Subcutaneous abdominal adipose tissue (tissue), 5 donors: ENCODE results near the gene DMD.

Experiments used
- H3K27ac ChIP-seq: one replicate; pipeline ENCODE4 v1.7.0; 2013; ENCODE audit warnings: low read depth, mild to moderate bottlenecking, inconsistent platforms, low read length, moderate library complexity
- H3K27me3 ChIP-seq, 5 donors: one replicate each; pipeline ENCODE4 v1.7.0; 2013; ENCODE audit warnings: low read length in 5 of 5, inconsistent platforms in 1 of 5; ENCODE audit not compliant: control insufficient read depth in 5 of 5, insufficient read depth in 4 of 5
- H3K36me3 ChIP-seq, 5 donors: one replicate each; pipeline ENCODE4 v1.7.0; 2013; ENCODE audit warnings: low read length in 5 of 5; ENCODE audit not compliant: control insufficient read depth in 5 of 5, insufficient read depth in 5 of 5
- H3K4me1 ChIP-seq, 5 donors: one replicate each; pipeline ENCODE4 v1.7.0; 2013; ENCODE audit warnings: low read length in 5 of 5, mild to moderate bottlenecking in 3 of 5, moderate library complexity in 1 of 5; ENCODE audit not compliant: control insufficient read depth in 5 of 5, insufficient read depth in 5 of 5
- H3K4me3 ChIP-seq, 5 donors: one replicate each; pipeline ENCODE4 v1.7.0; 2013; ENCODE audit warnings: low read length in 5 of 5, low read depth in 1 of 5
- H3K9ac ChIP-seq, 5 donors: one replicate each; pipeline ENCODE4 v1.7.0; 2013; ENCODE audit warnings: low read length in 5 of 5, mild to moderate bottlenecking in 4 of 5, moderate library complexity in 3 of 5
- H3K9me3 ChIP-seq, 5 donors: one replicate each; pipeline ENCODE4 v1.7.0; 2013; ENCODE audit warnings: low read length in 5 of 5; ENCODE audit not compliant: control insufficient read depth in 5 of 5
- donor health status: healthy.
- donor health status: healthy.
- donor health status: healthy.
- donor health status: healthy.
- donor health status: healthy.

DMD gene

DNA sequence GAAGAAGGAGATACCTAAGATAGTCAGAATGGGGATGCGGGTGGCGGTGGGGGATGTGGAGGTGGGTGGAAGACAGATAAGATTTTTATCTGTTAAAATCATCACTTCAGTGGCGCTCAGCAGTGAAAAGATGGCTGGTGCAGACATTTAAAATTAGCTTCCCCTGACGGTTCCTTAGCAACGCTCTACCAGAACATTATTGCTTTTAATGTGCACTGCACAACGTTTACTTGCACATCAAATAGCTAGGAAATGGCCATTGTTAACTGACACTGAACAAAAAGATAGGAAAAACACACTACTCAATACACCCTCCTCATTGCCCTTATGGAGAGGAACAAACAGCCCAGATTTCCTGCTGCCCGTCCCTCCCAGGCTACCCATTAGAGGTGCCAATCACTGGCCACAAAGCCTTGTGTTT, 2078.5 kb downstream of the DMD start:
- H3K4me1 ChIP-seq, result peaks cover 0 to 4% (median 0%) of the 10 kb centered on the region in 5 donors
- H3K36me3 ChIP-seq, result peaks cover 0 to 16% (median 5%) of the 10 kb centered on the region in 5 donors
- H3K9ac ChIP-seq, result no peak overlapping the region
- H3K27ac ChIP-seq, result no peak overlapping the region
- no peaks in the 10 kb centered on the region for H3K27me3 ChIP-seq
- H3K4me3 ChIP-seq, result no peak overlapping the region
- peaks cover 0 to 4% (median 2%) of the 10 kb centered on the region in 5 donors for H3K9me3 ChIP-seq

DNA sequence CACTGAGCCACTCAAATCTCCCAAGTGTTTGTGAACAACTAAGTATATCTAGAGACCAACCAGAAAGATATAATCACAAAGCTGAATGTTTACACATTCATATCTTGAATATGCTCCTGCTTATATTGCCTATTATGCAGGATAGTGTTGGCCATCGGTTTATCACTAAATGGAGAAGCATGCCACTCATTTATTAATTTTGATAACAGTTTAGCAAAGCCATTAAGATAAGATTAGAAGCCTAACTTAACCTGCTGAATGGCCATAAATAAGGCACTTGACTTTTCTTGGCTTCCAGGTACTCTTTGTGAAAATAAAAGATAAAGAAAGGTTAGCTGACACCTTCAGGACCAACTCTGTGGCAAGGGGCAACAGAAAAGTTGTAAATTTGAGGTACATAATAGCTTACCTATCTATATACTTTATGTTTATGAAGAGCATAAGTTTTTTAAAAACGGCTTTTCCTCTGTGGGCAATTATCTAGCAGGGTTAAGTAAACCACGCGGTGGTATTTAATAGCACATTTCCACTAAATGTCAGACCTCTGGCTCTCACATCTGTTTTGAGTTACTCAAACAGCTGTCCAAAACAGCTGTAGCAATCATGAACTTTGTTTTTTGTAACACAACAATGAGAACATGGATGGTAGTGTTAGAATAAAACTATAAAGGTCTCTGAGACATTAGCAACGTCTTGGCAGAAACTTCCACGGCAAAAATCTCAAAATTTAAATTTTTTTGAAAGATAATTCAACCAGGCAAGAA, 2080.7 kb downstream of the DMD start:
- H3K4me3 ChIP-seq, result no peak overlapping the region
- peaks cover 0 to 4% (median 0%) of the 10 kb centered on the region in 5 donors for H3K4me1 ChIP-seq
- H3K9ac ChIP-seq, result no peak overlapping the region
- no peaks in the 10 kb centered on the region for H3K27me3 ChIP-seq
- no peak overlapping the region for H3K27ac ChIP-seq
- H3K36me3 ChIP-seq, result peaks cover 0 to 16% (median 5%) of the 10 kb centered on the region in 5 donors
- no peaks in the 10 kb centered on the region for H3K9me3 ChIP-seq

DNA sequence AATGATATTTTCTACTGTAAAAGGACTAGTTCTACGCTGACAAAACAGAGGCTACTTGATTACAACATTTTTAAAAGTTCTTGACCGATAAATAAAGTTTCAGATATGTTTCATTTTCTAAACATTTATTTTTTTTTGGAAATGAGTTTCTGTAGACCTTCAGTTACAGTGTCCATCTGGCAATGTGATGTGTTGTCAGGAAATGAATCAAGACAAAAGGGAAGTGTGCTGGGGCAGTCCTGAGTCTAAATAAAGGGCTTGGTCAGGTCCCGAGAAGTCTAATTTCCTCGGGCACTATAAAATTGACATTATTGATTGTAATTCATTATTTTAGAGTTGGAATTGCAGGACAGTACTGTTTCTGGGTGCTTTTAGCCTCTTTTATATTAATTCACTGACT, 2082.5 kb downstream of the DMD start:
- Histone ChIP-seq H3K4me3 (no peak overlapping the region), H3K9me3 (no peaks in the 10 kb centered on the region), H3K4me1 (peaks cover 0 to 4% (median 0%) of the 10 kb centered on the region in 5 donors), H3K9ac (no peak overlapping the region), H3K27me3 (no peaks in the 10 kb centered on the region), H3K36me3 (peaks cover 0 to 14% (median 5%) of the 10 kb centered on the region in 5 donors), H3K27ac (no peak overlapping the region)

DNA sequence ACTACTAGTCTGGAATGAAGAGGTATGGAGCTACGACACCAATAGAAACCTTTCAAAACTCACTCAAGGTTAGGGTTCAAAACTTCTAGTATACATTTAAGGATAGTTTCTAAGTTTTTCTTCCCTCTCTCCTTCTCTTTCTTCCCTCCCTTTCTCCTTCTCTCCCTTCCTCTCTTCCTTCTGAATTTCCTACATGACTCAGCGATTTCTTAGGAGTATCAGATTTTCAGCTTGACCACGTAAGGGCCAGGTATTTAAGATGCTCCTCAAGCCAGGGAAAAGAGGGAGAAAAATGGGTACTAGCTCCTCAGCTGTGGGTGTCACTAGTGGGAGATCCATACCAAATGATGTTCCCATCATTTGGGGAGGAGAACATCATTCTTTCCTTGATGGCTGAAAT, 2083.6 kb downstream of the DMD start:
- Histone ChIP-seq H3K36me3 (peaks cover 0 to 7% (median 0%) of the 10 kb centered on the region in 5 donors), H3K4me1 (peaks cover 0 to 4% (median 0%) of the 10 kb centered on the region in 5 donors), H3K9me3 (no peaks in the 10 kb centered on the region), H3K27me3 (no peaks in the 10 kb centered on the region), H3K27ac (no peak overlapping the region), H3K4me3 (no peak overlapping the region), H3K9ac (no peak overlapping the region)

DNA sequence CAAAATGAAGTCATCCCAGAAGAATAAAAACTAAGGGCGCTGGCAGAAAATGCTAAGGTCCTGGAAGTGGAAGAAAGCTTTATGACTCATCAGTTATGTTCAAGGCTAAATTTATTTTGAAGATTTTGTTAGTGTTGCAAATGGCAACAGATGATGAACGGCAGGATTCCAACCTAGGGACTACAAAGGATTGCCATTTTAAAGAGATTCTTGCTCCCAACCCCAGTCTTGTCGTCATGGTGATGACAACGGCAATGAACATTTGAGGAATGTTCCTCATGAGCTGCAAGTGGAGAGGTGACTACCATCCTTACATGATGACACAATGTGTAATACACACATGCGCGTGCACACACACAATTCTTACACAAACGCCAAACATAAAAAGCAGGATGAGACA, 2085.1 kb downstream of the DMD start:
- Histone ChIP-seq H3K9ac (no peak overlapping the region), H3K9me3 (no peaks in the 10 kb centered on the region), H3K4me1 (peaks cover 0 to 4% (median 0%) of the 10 kb centered on the region in 5 donors), H3K4me3 (no peak overlapping the region), H3K27me3 (no peaks in the 10 kb centered on the region), H3K36me3 (no peaks in the 10 kb centered on the region), H3K27ac (no peak overlapping the region)

DNA sequence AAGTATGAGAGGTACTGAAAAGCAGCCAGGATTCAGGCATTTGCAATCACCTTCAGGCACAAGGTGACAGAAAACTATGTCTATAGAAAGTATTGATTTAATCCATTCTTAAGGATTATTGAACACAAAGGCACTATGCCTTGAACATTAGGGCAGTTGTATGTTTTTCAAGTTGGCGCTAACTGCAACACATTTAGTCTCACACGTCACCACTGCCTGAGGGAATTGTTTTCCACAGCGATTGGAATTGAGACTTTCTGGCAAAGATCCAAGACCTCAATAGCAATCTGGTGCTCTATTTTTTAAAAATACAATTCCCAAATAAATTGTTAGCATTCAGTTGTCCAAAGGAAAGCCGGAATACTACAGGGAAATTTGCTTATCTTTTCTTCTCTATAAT, 2086.8 kb downstream of the DMD start:
- H3K9me3 ChIP-seq, result no peaks in the 10 kb centered on the region
- no peak overlapping the region for H3K9ac ChIP-seq
- no peak overlapping the region for H3K4me3 ChIP-seq
- H3K4me1 ChIP-seq, result peaks cover 0 to 4% (median 0%) of the 10 kb centered on the region in 5 donors
- no peak overlapping the region for H3K27ac ChIP-seq
- no peaks in the 10 kb centered on the region for H3K27me3 ChIP-seq
- peaks cover 0 to 5% (median 0%) of the 10 kb centered on the region in 5 donors for H3K36me3 ChIP-seq

DNA sequence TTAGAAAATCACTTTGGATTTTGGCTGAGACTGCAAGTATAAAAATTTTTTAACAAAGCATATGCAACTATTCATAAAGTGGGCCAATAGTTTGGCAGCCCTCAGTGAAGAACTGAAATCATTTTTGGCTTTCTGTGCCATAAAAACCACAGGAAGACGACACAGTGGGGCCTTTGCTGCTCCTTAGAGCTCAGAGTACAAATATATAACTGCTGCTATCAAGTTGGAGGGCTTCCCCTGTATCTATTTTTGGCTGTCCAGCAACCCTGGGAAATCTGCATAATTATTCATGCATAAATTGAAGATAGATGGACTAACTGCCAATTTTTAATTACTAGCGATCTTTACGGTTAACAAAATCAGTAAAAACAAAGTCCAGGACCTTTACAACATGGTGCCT, 2088.0 kb downstream of the DMD start:
- peaks cover 0 to 5% (median 0%) of the 10 kb centered on the region in 5 donors for H3K36me3 ChIP-seq
- H3K4me1 ChIP-seq, result no peaks in the 10 kb centered on the region
- H3K4me3 ChIP-seq, result no peak overlapping the region
- H3K27ac ChIP-seq, result no peak overlapping the region
- no peak overlapping the region for H3K9ac ChIP-seq
- no peaks in the 10 kb centered on the region for H3K9me3 ChIP-seq
- no peaks in the 10 kb centered on the region for H3K27me3 ChIP-seq

DNA sequence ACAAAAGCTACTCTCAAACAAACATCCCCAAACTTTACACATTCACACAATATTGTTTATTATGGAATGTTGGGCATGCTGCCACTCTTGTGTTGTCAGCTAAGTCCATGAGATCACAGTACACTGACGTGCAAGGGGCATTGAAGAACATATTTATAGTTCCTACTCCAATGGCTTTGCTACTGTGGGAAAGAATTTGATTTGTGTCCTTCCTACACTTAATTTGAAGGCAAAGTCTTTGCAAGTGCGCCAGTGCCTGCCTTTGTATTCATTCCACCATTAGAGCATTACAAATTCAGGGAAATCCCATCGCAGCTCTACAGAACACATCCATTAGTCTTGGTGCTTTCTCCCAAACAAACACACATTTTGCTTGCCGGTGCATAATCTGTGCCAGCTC, 2094.1 kb downstream of the DMD start:
- Histone ChIP-seq H3K4me3 (no peak overlapping the region), H3K4me1 (no peaks in the 10 kb centered on the region), H3K9me3 (no peaks in the 10 kb centered on the region), H3K36me3 (peaks cover 0 to 5% (median 0%) of the 10 kb centered on the region in 5 donors), H3K27ac (no peak overlapping the region), H3K27me3 (peaks cover 0 to 8% (median 0%) of the 10 kb centered on the region in 5 donors), H3K9ac (no peak overlapping the region)

DNA sequence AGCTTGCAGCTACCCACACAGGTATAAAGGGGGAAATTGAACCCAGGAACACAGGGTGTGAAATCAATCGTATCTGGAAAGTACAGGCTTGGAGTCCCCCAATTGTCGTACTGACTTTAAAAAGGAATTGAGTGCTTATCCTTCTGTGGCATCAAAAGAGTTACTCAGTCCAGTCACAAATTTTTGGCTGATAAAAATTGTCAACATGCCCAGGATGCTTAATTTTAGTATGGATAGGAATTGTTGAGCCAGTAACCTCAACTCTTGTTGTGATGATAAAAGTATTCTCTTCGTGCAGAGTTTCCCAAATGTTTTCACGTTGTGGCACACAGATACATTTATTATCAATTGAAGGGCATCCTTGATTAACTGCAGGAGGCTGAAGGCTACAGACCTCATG, 2096.0 kb downstream of the DMD start:
- Histone ChIP-seq H3K36me3 (no peaks in the 10 kb centered on the region), H3K27me3 (peaks cover 0 to 8% (median 0%) of the 10 kb centered on the region in 5 donors), H3K4me1 (no peaks in the 10 kb centered on the region), H3K9ac (no peak overlapping the region), H3K27ac (no peak overlapping the region), H3K9me3 (no peaks in the 10 kb centered on the region), H3K4me3 (no peak overlapping the region)

DNA sequence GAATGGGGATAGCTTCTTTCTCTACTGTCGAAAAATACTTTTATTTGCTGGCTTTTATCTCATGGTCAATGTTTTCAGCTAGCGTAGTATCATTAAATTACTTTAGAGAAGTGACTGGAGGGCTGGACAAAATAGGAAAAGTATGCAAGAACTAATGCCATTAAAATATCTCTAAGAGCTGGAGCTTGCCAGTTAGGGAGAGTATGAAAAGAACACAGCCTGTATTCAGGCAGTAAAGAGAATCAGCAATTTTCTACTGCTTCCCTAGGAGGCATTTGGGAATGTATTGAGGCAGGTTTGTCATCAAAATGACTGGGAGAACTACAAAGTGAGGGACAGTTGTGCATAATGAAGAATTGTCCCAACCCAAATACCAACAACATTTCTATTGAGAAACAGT, 2096.5 kb downstream of the DMD start:
- no peak overlapping the region for H3K9ac ChIP-seq
- no peak overlapping the region for H3K4me3 ChIP-seq
- no peak overlapping the region for H3K27ac ChIP-seq
- no peaks in the 10 kb centered on the region for H3K36me3 ChIP-seq
- H3K4me1 ChIP-seq, result no peaks in the 10 kb centered on the region
- peaks cover 0 to 2% (median 0%) of the 10 kb centered on the region in 5 donors for H3K9me3 ChIP-seq
- peaks cover 0 to 8% (median 0%) of the 10 kb centered on the region in 5 donors for H3K27me3 ChIP-seq
